ENCODE measurements around the gene AQP1.

DNA sequence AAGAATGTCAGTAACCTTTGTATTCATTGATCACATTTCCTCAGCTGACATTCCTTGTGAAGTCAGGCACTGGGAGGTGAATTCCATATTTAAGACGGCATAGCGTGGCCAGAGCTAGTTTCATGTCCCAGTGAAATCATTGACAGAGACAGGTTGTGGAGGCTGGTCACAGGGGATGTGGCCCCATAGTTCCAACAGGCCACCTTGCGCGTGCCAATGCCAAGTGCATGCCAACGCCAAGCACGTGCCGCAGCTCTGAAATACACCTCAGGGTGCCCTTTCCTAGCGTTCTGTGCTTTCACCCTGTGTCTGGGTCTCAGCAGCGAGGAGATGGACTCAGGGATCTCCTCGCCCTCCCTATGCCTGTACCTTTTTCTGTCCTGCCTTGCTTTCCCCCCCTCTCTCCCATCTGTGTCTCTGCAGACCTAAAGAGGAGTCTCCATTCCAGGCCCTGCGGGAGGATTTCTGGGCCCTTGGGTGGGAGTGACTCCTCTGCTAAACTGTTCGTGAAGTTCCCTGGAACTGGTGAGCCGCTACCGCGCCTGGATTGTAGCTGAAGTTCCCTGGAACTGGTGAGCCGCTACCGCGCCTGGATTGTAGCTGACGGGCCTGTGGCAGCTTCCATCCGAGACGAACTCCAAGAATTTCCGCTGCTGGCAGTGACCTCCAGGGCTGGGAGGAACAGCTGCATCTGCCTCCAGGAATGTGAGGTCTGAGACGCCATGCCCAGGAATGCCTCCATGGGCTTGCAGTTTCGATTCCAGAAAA, 19.7 kb downstream of the AQP1 start:
- TF ChIP-seq CTCF (IDR thresholded peaks at IDR 0.05) (no peak), POLR2A (IDR thresholded peaks at IDR 0.05) (no peak)

Data from thyroid gland (tissue), 4 donors.